Medulla oblongata (tissue), 1 donor: ENCODE measurements around the gene DCLK2.
A peak's percentile ranks its signal among the peaks of the same experiment; 100 is the strongest.

Experiments
- DNase-seq: peaks from one replicate; pipeline ENCODE4 v3.0.0-alpha.2; 2015; ENCODE audit errors: extremely low spot score

Gene DCLK2

GRCh38 chr4:150240011-150240410 is 161.8 kb downstream of the DCLK2 start:
- DNase-seq: no peak

DNA sequence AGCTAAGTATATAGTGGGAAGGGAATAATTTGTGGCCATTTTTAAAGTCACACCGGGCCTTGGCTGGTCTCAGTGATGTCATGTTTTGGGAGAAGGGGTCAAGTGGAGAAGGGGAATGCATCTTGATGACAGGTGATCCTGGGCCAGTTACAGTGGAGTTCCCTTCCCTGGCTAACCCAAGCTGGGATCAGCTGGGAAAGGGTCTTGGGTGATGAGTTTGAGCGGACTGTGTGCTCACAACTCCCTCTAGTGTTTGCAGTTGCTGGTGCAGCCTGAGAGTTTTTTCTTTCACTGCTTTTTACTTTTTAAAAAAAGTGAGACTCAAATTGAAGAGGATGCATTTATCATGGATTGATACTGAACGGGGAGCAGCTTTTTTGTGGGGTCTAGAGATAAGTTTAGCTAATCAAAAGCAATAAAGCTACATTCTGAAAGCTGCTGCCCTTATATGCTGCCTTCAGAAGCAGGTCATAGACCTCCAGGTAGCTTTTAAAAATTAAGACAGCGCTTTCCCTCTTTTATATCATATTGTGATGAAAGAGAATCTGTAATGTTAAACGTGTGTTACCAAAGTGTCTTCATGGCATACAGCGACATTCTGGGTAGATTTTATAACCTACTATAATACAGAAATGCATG is 164.7 kb downstream of the DCLK2 start:
- DNase-seq: peak; percentile 65

GRCh38 chr4:150243932-150244331 is 165.7 kb downstream of the DCLK2 start:
- DNase-seq: no peak

DNA sequence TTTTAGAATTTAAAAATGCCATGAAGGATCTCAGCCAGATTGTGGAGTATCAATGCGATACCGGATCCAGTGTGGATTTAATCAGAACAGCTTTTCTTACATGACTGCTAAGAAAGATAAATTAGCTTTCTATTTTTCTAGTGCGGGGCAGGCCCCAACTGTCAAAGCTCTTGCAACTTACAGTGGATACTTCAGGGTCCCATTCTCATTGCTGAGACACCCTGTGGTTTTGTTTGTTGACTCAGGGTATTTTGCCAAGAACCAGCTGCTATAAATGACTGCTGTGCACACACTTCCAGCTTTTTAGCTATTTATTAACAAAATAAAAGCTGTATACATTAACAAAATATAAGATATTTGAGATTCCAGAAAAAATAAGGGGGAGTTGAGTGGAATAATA is 166.4 kb downstream of the DCLK2 start:
- no peak for DNase-seq

DNA sequence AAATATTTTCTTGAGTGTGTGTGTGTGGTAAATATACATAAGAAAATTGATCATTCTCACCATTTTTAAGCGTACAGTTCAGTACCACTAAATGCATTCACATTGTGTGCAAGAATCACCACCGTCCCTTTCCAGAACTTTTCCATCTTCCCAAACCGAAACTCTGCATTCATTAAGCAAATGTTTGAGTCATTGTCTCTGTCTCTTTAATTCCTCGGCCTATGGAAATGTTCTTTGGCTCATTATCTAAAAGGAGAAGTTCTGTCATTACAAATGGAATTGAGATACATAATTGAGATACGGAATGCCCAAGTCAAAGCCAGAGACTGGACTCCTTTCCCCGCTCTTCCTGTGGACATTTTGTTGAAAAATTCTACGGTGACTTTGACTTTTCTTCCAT is 168.9 kb downstream of the DCLK2 start:
- DNase-seq: no peak

- no peak for DNase-seq
These were observed 169.9 kb downstream of the DCLK2 start for GRCh38 chr4:150248181-150248580.

DNA sequence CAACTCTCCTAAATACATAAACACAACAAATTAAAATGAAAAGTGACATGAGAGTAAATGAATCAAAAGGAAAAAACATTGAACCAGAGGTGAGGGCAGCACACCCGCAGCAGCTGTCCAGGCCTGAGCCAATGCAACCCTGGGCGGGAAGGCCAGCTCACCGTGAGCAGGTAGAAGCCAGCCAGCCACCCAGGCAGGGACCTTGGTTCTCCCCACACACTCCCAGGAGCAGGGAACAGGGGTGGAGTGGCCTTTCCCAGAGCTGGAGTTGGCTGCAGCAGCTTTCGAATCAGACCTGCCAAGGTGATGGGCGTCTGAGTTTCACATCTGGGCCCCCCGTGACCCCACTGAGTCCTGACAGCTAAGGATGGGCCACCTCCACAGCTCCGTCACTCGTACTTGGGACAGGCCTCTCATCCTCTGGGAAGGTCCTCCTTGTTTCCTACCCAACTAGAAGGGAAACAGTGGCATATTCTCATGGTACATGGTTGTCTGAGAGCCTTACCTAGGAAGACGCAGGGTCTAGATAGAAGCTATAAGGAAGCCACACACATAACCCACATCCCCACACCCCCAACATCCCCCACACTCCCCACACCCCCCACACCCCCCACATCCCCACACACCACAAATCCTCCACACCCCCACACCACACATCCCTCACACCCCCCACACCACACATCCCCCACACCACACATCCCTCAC is 172.2 kb downstream of the DCLK2 start:
- no peak for DNase-seq

DNA sequence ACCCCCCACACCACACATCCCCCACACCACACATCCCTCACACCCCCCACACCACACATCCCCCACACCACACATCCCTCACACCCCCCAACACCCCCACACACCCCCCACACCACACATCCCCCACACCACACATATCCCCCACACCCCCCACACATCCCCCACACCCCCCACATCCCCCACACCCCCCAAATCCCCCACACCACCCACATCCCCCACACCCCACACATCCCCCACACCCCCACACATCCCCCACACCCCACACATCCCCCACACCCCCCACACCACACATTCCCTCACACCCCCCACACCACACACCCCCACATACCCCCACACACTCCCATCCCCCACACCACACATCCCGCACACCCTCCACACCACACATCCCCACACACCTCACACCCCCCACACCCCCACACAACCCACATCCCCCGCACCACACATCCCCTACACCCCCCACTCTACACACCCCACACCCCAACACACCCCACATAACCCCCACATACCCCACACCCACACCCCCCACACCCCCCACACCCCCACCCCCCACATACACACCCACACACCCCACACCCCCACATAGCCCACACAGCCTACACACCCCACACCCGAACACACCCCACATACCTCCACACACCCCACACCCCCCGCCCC is 172.9 kb downstream of the DCLK2 start:
- DNase-seq: no peak

DNA sequence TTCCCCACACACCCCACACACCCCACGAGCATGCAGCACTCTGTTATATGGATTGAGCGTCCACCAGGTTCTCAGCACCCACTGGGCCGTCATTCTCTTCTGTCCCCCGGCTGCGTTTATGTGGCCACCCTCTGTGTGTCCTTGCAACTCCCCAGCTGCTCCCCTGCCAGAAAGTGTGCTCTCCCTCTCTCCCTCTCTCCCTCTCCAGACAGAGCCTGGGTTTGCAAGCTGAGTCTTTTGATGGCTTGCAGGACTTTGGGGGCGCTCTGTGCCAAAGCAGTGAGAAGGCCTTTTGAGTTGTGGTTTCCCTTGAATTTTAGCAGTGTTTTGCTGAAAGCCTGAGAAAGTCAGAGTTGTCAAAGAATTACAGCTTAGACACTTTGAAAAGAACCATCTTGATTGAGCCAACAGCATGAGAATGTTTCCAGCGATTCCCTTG is 173.5 kb downstream of the DCLK2 start:
- DNase-seq: peak; percentile 55

- DNase-seq: no peak
These were observed 174.1 kb downstream of the DCLK2 start for GRCh38 chr4:150252306-150252705.

DNA sequence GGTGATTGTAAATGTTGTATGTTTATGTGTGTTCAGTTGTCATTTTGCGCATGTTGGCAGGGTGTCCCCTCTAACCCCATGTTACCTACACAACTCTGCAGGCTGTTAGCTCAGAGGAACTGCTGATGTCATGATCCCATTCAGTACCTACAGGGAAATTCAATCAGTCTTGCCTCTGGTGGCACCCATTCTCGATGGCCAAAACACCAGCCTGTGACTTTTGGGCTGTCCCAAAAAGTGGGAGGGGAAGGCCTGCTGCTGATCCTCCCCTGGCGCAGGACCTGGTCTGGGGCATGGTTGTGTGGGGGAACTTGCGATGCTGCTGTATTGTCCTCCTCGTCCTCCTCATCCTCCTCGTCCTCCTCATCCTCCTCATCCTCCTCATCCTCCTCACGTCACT is 174.5 kb downstream of the DCLK2 start:
- DNase-seq: no peak

GRCh38 chr4:150253416-150253815 is 175.2 kb downstream of the DCLK2 start:
- DNase-seq: no peak

- no peak for DNase-seq
These were observed 175.9 kb downstream of the DCLK2 start for GRCh38 chr4:150253965-150254630.

GRCh38 chr4:150255610-150256224 is 177.5 kb downstream of the DCLK2 start:
- no peak for DNase-seq

DNA sequence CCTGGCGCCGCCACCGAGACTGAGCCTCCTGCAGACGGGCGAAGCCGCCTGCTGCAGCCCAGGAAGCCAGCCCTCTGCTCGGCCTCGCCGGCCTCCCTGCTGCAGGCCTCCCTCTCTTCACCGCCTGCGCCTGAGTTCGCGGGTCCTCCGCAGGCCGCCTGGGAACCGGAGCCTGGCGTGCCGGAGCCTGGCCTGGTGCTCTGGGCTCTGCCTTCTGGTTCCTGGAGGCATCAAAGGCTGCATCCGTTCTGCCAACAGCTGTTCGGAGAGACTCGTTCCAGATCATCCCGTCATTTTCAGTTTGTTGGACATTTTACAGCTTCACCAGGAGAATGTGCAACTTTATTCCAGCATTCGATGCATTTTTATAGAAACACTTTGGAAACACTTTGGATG is 178.0 kb downstream of the DCLK2 start:
- no peak for DNase-seq

DNA sequence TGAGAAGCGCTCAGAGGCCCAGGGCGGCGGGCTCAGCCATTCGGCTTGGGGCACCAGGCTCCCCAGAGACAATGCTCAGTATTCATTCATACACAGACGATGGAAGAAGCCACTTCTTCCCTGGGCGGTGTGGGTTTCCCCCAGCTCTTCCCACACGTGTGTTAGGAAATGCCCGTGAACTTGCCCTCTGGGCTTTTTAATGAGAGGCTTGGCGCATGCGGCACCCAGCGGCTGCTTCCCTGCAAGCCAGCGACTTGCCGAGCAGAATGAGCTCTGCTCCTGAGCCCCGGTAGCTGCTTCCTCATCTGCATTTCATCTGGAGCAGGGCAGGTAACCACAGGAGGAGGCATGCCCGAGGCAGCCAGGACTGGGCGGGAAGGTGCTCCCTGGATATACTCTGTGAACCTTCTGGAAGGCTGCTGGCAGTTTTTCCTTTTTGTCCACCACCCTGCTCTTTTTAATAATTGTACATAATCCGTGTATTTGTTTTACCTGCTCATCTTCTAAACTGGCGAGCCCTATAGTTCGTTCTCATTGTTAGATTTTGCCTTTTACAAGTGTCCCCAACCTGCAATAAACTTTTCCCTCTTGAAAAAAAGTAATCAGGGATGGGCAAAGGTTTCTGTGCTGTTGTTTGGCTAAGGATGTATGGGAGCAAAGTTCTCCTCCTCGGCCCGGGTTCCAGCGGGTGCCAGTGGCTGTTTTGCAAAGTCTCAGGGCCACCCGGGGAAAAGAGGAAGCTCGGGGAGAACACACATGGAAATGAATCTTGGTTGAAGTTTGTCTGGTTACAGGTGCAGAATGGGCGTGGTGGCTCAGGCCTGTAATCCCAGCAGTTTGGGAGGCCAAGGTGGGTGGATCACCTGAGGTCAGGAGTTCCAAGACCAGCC is 178.8 kb downstream of the DCLK2 start:
- DNase-seq: no peak

DNA sequence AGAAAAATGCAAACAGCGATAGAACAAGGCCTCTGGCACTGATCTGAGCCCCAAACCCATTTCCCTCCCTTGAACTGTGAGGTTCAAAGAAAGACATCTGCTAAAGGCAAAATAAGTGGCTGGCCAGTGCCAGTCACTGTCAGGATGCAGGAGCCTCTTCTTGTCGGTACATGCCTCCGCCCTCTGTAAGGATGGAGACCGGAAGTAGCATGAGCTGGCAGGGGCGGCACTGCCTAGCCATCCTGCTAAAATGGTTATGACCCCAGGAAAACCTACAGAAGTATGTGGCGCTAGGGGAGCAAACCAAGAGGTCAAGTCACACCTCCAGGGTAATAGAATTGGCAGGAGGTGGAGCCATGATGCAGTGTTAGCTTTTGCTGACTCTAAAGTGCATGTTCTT is 180.3 kb downstream of the DCLK2 start:
- DNase-seq: no peak

DNA sequence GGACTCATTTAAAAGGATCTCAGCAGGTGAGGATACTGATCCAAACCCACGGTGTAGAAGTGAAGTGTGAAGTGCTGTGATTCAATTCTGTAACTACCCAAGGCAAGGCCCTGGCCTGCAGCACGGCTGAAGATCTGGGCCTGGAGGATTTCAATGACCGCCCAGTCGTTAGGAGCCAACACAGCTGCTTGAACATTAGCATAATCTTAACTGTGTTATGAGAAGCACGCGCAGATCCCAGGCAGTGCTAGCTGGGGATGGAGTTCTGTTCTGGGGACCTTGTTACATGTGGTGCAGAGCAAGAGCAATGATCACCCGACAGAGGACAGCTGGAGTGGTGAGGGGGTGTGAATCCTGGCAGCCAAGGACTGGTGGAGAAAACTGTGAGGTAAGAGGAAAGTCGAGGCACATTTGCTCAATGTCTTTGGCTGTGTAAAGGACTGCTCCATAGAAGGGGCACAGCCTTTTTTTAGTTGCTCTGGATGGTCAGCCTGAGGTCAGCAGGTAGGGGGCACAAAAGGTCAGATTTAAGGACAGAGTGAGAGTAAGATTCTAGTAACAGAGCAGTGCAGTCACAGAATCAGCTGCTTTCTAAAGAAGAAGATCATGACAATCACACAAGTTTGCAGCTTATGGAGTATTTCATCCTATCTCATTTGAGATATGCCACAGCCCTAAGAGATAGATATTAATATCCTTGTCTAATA is 181.8 kb downstream of the DCLK2 start:
- DNase-seq: no peak

GRCh38 chr4:150261571-150261970 is 183.3 kb downstream of the DCLK2 start:
- no peak for DNase-seq

GRCh38 chr4:150262611-150263010 is 184.4 kb downstream of the DCLK2 start:
- DNase-seq: no peak
